ENCODE measurements around the gene CSPG4. TPM values are rescaled to one million over a fixed set of nuclear protein-coding genes. Genes with fewer than 3 reads are reported as not detected.

Gene CSPG4
- total and polyA plus RNA-seq, 2 of the 13 experiments (the other 11 are each of a cell fraction or from before 2014, with no cell fraction given), result 0.01 to 0.04 TPM

DNA sequence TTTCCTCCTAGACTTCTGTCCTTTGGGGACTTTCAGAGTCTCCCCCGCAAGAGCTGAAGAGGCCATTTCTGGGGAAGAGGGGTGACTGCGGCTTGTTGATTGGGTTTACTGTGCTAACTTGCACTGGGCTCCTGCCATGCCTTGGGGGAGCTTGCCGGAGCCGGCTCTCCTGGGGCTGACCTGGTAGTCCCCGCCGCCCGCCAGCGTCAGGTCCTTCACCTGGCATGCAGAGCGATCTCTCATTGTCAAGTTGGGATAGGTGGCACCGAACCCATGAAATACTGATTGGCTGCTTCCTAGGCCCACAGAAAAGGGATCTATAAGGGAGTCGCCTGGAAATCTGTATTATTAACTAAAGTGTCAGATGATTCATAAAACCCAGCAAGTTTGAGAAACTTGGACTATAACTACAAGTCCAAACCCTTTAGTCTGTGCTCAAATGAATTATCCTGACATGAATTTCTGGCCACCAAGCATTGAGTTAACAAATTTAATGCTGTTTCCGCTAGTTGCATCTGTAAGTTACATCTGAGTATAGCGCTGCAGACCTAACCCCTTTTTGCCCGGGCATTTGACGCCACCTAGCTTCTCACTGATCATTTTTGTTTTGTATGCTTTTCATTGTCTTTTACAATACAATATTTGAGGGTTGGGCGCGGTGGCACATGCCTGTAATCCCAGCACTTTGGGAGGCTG, 72.0 kb downstream of the CSPG4 start (continued):
- no peak for TF ChIP-seq CBX2 (IDR thresholded peaks at IDR 0.05; ENCODE audit: low read depth, low read length)
- TF ChIP-seq CBX2 (CRISPR knock-in tag; IDR thresholded peaks at IDR 0.05; ENCODE audit: low read depth), result no peak
- TF ChIP-seq PRPF4 (IDR thresholded peaks at IDR 0.05; ENCODE audit: low read depth, low read length, poor library complexity, severe bottlenecking), result no peak
- TF ChIP-seq, protein P1, sequence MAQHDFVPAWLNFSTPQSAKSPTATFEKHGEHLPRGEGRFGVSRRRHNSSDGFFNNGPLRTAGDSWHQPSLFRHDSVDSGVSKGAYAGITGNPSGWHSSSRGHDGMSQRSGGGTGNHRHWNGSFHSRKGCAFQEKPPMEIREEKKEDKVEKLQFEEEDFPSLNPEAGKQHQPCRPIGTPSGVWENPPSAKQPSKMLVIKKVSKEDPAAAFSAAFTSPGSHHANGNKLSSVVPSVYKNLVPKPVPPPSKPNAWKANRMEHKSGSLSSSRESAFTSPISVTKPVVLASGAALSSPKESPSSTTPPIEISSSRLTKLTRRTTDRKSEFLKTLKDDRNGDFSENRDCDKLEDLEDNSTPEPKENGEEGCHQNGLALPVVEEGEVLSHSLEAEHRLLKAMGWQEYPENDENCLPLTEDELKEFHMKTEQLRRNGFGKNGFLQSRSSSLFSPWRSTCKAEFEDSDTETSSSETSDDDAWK (CRISPR knock-in tag; IDR thresholded peaks at IDR 0.05), result no peak
- TF ChIP-seq RELA (CRISPR knock-in tag; IDR thresholded peaks at IDR 0.05), result no peak
- no peak for TF ChIP-seq ZNF263 (CRISPR knock-in tag; IDR thresholded peaks at IDR 0.05)
- TF ChIP-seq, protein P2, sequence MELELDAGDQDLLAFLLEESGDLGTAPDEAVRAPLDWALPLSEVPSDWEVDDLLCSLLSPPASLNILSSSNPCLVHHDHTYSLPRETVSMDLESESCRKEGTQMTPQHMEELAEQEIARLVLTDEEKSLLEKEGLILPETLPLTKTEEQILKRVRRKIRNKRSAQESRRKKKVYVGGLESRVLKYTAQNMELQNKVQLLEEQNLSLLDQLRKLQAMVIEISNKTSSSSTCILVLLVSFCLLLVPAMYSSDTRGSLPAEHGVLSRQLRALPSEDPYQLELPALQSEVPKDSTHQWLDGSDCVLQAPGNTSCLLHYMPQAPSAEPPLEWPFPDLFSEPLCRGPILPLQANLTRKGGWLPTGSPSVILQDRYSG (CRISPR knock-in tag; IDR thresholded peaks at IDR 0.05), result no peak
- TF ChIP-seq, protein P3, sequence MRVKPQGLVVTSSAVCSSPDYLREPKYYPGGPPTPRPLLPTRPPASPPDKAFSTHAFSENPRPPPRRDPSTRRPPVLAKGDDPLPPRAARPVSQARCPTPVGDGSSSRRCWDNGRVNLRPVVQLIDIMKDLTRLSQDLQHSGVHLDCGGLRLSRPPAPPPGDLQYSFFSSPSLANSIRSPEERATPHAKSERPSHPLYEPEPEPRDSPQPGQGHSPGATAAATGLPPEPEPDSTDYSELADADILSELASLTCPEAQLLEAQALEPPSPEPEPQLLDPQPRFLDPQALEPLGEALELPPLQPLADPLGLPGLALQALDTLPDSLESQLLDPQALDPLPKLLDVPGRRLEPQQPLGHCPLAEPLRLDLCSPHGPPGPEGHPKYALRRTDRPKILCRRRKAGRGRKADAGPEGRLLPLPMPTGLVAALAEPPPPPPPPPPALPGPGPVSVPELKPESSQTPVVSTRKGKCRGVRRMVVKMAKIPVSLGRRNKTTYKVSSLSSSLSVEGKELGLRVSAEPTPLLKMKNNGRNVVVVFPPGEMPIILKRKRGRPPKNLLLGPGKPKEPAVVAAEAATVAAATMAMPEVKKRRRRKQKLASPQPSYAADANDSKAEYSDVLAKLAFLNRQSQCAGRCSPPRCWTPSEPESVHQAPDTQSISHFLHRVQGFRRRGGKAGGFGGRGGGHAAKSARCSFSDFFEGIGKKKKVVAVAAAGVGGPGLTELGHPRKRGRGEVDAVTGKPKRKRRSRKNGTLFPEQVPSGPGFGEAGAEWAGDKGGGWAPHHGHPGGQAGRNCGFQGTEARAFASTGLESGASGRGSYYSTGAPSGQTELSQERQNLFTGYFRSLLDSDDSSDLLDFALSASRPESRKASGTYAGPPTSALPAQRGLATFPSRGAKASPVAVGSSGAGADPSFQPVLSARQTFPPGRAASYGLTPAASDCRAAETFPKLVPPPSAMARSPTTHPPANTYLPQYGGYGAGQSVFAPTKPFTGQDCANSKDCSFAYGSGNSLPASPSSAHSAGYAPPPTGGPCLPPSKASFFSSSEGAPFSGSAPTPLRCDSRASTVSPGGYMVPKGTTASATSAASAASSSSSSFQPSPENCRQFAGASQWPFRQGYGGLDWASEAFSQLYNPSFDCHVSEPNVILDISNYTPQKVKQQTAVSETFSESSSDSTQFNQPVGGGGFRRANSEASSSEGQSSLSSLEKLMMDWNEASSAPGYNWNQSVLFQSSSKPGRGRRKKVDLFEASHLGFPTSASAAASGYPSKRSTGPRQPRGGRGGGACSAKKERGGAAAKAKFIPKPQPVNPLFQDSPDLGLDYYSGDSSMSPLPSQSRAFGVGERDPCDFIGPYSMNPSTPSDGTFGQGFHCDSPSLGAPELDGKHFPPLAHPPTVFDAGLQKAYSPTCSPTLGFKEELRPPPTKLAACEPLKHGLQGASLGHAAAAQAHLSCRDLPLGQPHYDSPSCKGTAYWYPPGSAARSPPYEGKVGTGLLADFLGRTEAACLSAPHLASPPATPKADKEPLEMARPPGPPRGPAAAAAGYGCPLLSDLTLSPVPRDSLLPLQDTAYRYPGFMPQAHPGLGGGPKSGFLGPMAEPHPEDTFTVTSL (CRISPR knock-in tag; IDR thresholded peaks at IDR 0.05; ENCODE audit: borderline replicate concordance), result no peak
- 0 out of 2 replicates have a peak, but pooled peaks have one; percentile 22 for TF ChIP-seq PHF21A (CRISPR knock-in tag; IDR thresholded peaks at IDR 0.05)
- no peak for TF ChIP-seq ZFP41 (CRISPR knock-in tag; IDR thresholded peaks at IDR 0.05; ENCODE audit: borderline replicate concordance)
- TF ChIP-seq, protein P4, sequence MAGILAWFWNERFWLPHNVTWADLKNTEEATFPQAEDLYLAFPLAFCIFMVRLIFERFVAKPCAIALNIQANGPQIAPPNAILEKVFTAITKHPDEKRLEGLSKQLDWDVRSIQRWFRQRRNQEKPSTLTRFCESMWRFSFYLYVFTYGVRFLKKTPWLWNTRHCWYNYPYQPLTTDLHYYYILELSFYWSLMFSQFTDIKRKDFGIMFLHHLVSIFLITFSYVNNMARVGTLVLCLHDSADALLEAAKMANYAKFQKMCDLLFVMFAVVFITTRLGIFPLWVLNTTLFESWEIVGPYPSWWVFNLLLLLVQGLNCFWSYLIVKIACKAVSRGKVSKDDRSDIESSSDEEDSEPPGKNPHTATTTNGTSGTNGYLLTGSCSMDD (CRISPR knock-in tag; IDR thresholded peaks at IDR 0.05), result no peak
- TF ChIP-seq, protein P5, sequence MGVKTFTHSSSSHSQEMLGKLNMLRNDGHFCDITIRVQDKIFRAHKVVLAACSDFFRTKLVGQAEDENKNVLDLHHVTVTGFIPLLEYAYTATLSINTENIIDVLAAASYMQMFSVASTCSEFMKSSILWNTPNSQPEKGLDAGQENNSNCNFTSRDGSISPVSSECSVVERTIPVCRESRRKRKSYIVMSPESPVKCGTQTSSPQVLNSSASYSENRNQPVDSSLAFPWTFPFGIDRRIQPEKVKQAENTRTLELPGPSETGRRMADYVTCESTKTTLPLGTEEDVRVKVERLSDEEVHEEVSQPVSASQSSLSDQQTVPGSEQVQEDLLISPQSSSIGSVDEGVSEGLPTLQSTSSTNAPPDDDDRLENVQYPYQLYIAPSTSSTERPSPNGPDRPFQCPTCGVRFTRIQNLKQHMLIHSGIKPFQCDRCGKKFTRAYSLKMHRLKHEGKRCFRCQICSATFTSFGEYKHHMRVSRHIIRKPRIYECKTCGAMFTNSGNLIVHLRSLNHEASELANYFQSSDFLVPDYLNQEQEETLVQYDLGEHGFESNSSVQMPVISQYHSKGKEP (CRISPR knock-in tag; IDR thresholded peaks at IDR 0.05), result no peak
- peak; percentile 7; the same call in 1 of the 2 replicates for TF ChIP-seq ZFP1 (CRISPR knock-in tag; IDR thresholded peaks at IDR 0.05)
- TF ChIP-seq GLI4 (CRISPR knock-in tag; IDR thresholded peaks at IDR 0.05; ENCODE audit: borderline replicate concordance), result no peak
- TF ChIP-seq, protein P6, sequence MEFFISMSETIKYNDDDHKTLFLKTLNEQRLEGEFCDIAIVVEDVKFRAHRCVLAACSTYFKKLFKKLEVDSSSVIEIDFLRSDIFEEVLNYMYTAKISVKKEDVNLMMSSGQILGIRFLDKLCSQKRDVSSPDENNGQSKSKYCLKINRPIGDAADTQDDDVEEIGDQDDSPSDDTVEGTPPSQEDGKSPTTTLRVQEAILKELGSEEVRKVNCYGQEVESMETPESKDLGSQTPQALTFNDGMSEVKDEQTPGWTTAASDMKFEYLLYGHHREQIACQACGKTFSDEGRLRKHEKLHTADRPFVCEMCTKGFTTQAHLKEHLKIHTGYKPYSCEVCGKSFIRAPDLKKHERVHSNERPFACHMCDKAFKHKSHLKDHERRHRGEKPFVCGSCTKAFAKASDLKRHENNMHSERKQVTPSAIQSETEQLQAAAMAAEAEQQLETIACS (CRISPR knock-in tag; IDR thresholded peaks at IDR 0.05), result no peak
- TF ChIP-seq MATR3 (CRISPR knock-in tag; IDR thresholded peaks at IDR 0.05), result no peak
- no peak for TF ChIP-seq LCORL (IDR thresholded peaks at IDR 0.05)
- 0 out of 2 replicates have a peak, but pooled peaks have one; percentile 8 for TF ChIP-seq LCORL (CRISPR knock-in tag; IDR thresholded peaks at IDR 0.05)

Data from HepG2 (cell line).